HepG2 (cell line): ENCODE measurements around the gene SELENOM. TPM values are rescaled to one million over a fixed set of nuclear protein-coding genes. Genes with fewer than 3 reads are reported as not detected.

Experiments
- ARHGAP35 ChIP-seq: sonication (generic); formaldehyde crosslinking; IDR thresholded peaks from 2 replicates; pipeline ENCODE4 v1.9.0; 2022; ENCODE audit warnings: mild to moderate bottlenecking, inconsistent platforms, moderate library complexity, missing genetic modification reagents, borderline replicate concordance
- ATRX ChIP-seq: sonication (generic); formaldehyde crosslinking; IDR thresholded peaks from 2 replicates; pipeline ENCODE4 v1.4.0; 2020; ENCODE audit warnings: missing genetic modification reagents, borderline replicate concordance
- BHLHE40 ChIP-seq: IDR thresholded peaks from 2 replicates; pipeline ENCODE4 v1.6.1; 2011; ENCODE audit warnings: low read length, improper control_type of control experiment
- HMGA1 ChIP-seq: sonication (generic); formaldehyde crosslinking; conservative IDR thresholded peaks from 2 replicates; pipeline ENCODE4 v1.4.0; 2020; ENCODE audit warnings: missing genetic modification reagents
- KAT7 ChIP-seq: IDR thresholded peaks from 2 replicates; pipeline ENCODE4 v1.6.1; 2018; ENCODE audit warnings: borderline replicate concordance, missing compliant biosample characterization
- KDM1A ChIP-seq: IDR thresholded peaks from 2 replicates; pipeline ENCODE4 v1.6.1; 2016; ENCODE audit warnings: missing compliant biosample characterization
- MLLT10 ChIP-seq: sonication (generic); formaldehyde crosslinking; IDR thresholded peaks from 2 replicates; pipeline ENCODE4 v1.4.0; 2020; ENCODE audit warnings: missing genetic modification reagents
- MYC ChIP-seq: sonication (generic); formaldehyde crosslinking; IDR thresholded peaks from 2 replicates; pipeline ENCODE4 v1.9.0; 2021; ENCODE audit warnings: missing genetic modification reagents, borderline replicate concordance
- RAD51 ChIP-seq: fragments of 450-650 bp; IDR thresholded peaks from 2 replicates; pipeline ENCODE4 v1.6.1; 2016; ENCODE audit warnings: borderline replicate concordance
- SIX4 ChIP-seq: sonication (generic); formaldehyde crosslinking; IDR thresholded peaks from 2 replicates; pipeline ENCODE4 v1.4.0; 2020; ENCODE audit warnings: missing genetic modification reagents
- STAT5B ChIP-seq: sonication (generic); formaldehyde crosslinking; IDR thresholded peaks from 2 replicates; pipeline ENCODE4 v1.4.0; 2020; ENCODE audit warnings: missing genetic modification reagents
- YY1 ChIP-seq: IDR thresholded peaks from 2 replicates; pipeline ENCODE4 v1.6.1; 2011; ENCODE audit warnings: low read length, low read depth, moderate library complexity, mild to moderate bottlenecking; ENCODE audit not compliant: insufficient read depth, insufficient replicate concordance
- ZBTB38 ChIP-seq: sonication (generic); formaldehyde crosslinking; IDR thresholded peaks from 2 replicates; pipeline ENCODE4 v1.5.1; 2020; ENCODE audit warnings: mild to moderate bottlenecking, missing genetic modification reagents
- ZC3H13 ChIP-seq: sonication (generic); formaldehyde crosslinking; IDR thresholded peaks from 2 replicates; pipeline ENCODE4 v1.8.1; 2023; ENCODE audit warnings: mild to moderate bottlenecking, missing genetic modification reagents, moderate library complexity
- ZNF12 ChIP-seq: sonication (generic); formaldehyde crosslinking; IDR thresholded peaks from 2 replicates; pipeline ENCODE4 v1.5.0; 2020; ENCODE audit warnings: missing genetic modification reagents
- ZNF382 ChIP-seq: sonication (generic); formaldehyde crosslinking; IDR thresholded peaks from 2 replicates; pipeline ENCODE4 v1.5.0; 2020; ENCODE audit warnings: missing genetic modification reagents, mild to moderate bottlenecking, borderline replicate concordance
- ZSCAN21 ChIP-seq: sonication (generic); formaldehyde crosslinking; IDR thresholded peaks from 2 replicates; pipeline ENCODE4 v1.8.0; 2022; ENCODE audit warnings: mild to moderate bottlenecking, missing genetic modification reagents, moderate library complexity, borderline replicate concordance
- polyA plus RNA-seq, 8 experiments: library from polyadenylated mRNA; depleted of rRNA in 3 of 8; stranded (reverse) in 7 of 8; unstranded in 1 of 8; fragments of >200 nt; fragmentation: Illumina TruSeq in 4 of 8; extraction: Trizol in 4 of 8; gene quantifications; 2 replicates each; pipeline versions ENCODE4 v1.2.1 to v1.2.3, GENCODE V29; 2011 to 2016; ENCODE audit warnings: low read depth in 4 of 8, missing spikeins in 1 of 8, mixed read lengths in 1 of 8; ENCODE audit not compliant: insufficient read depth in 1 of 8
- total RNA-seq, 5 experiments: library from RNA; depleted of rRNA; stranded (reverse); fragments of >200 nt; fragmentation: Illumina TruSeq; extraction: Trizol; gene quantifications; 2 replicates each; pipeline ENCODE4 v1.2.3, GENCODE V29; 2016; ENCODE audit warnings: low read depth in 1 of 5
- TF ChIP-seq, protein P1 (sequence below): sonication (generic); formaldehyde crosslinking; conservative IDR thresholded peaks from 2 replicates; pipeline ENCODE4 v1.8.0; 2022; ENCODE audit warnings: mild to moderate bottlenecking, moderate library complexity, missing genetic modification reagents
- TF ChIP-seq, protein P2 (sequence below): sonication (generic); formaldehyde crosslinking; IDR thresholded peaks from 2 replicates; pipeline ENCODE4 v1.4.0; 2020; ENCODE audit warnings: low read depth, mild to moderate bottlenecking, missing genetic modification reagents
- TF ChIP-seq, protein P3 (sequence below): sonication (generic); formaldehyde crosslinking; IDR thresholded peaks from 2 replicates; pipeline ENCODE4 v1.4.0; 2020; ENCODE audit warnings: missing genetic modification reagents
- TF ChIP-seq, protein P4 (sequence below): IDR thresholded peaks from 2 replicates; pipeline ENCODE4 v1.6.1; 2018; ENCODE audit warnings: missing genetic modification reagents
- TF ChIP-seq, protein P5 (sequence below): sonication (generic); formaldehyde crosslinking; conservative IDR thresholded peaks from 2 replicates; pipeline ENCODE4 v1.4.0; 2020; ENCODE audit warnings: missing genetic modification reagents
- TF ChIP-seq, protein P6 (sequence below): sonication (generic); formaldehyde crosslinking; IDR thresholded peaks from 2 replicates; pipeline ENCODE4 v1.8.0; 2022; ENCODE audit warnings: mild to moderate bottlenecking, missing genetic modification reagents; ENCODE audit not compliant: insufficient replicate concordance

SELENOM gene
- total and polyA plus RNA-seq, 2 of the 13 experiments (the other 11 are each of a cell fraction or from before 2014, with no cell fraction given): 4.1 to 4.3 TPM

DNA sequence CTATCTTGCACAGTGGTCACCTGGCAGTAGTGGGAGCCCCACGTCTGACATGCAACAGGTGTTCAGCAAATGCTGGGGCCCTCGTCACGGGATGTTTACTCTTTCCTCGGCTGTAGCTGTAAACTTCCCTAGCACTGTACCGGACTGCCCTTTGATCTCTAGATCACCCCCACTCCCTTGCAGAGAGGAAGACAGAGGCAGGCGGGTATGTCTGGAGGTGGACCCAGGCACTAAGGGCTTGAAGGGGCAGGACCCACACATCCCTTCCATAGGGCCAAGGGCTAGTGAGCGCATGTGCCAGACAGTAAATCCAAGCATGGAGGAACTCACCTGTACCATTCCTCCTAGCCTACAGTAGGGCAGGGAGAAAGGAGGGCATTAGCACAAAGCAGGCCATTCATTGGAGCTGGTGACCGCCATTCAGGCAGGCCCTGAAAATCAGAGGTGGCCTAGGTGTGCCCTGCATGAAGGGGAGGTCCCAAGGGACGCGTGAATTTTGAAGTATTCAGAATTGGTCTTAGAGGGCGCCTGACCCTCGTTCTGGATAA, 28.2 kb downstream of the SELENOM start (continued):
- peak; percentile 60; the same call in 1 of the 2 replicates for TF ChIP-seq ZBTB38 (CRISPR knock-in tag)
- TF ChIP-seq, protein P1, sequence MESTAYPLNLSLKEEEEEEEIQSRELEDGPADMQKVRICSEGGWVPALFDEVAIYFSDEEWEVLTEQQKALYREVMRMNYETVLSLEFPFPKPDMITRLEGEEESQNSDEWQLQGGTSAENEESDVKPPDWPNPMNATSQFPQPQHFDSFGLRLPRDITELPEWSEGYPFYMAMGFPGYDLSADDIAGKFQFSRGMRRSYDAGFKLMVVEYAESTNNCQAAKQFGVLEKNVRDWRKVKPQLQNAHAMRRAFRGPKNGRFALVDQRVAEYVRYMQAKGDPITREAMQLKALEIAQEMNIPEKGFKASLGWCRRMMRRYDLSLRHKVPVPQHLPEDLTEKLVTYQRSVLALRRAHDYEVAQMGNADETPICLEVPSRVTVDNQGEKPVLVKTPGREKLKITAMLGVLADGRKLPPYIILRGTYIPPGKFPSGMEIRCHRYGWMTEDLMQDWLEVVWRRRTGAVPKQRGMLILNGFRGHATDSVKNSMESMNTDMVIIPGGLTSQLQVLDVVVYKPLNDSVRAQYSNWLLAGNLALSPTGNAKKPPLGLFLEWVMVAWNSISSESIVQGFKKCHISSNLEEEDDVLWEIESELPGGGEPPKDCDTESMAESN: no peak
- no peak; the same call in 1 of the 2 replicates for TF ChIP-seq ARHGAP35 (CRISPR knock-in tag)
- TF ChIP-seq ZC3H13 (CRISPR knock-in tag): no peak
- TF ChIP-seq ZNF12 (CRISPR knock-in tag): no peak
- no peak for TF ChIP-seq SIX4 (CRISPR knock-in tag)
- TF ChIP-seq ATRX (CRISPR knock-in tag): no peak
- TF ChIP-seq, protein P2, sequence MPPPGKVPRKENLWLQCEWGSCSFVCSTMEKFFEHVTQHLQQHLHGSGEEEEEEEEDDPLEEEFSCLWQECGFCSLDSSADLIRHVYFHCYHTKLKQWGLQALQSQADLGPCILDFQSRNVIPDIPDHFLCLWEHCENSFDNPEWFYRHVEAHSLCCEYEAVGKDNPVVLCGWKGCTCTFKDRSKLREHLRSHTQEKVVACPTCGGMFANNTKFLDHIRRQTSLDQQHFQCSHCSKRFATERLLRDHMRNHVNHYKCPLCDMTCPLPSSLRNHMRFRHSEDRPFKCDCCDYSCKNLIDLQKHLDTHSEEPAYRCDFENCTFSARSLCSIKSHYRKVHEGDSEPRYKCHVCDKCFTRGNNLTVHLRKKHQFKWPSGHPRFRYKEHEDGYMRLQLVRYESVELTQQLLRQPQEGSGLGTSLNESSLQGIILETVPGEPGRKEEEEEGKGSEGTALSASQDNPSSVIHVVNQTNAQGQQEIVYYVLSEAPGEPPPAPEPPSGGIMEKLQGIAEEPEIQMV (CRISPR knock-in tag): no peak
- TF ChIP-seq KDM1A (CRISPR knock-in tag): no peak
- no peak for TF ChIP-seq STAT5B
- no peak for TF ChIP-seq YY1
- TF ChIP-seq ZNF382 (CRISPR knock-in tag): no peak
- TF ChIP-seq BHLHE40: peak; percentile 70; the same call in 1 of the 2 replicates
- TF ChIP-seq, protein P3, sequence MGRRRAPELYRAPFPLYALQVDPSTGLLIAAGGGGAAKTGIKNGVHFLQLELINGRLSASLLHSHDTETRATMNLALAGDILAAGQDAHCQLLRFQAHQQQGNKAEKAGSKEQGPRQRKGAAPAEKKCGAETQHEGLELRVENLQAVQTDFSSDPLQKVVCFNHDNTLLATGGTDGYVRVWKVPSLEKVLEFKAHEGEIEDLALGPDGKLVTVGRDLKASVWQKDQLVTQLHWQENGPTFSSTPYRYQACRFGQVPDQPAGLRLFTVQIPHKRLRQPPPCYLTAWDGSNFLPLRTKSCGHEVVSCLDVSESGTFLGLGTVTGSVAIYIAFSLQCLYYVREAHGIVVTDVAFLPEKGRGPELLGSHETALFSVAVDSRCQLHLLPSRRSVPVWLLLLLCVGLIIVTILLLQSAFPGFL: no peak
- TF ChIP-seq KAT7 (CRISPR knock-in tag): no peak
- TF ChIP-seq, protein P4, sequence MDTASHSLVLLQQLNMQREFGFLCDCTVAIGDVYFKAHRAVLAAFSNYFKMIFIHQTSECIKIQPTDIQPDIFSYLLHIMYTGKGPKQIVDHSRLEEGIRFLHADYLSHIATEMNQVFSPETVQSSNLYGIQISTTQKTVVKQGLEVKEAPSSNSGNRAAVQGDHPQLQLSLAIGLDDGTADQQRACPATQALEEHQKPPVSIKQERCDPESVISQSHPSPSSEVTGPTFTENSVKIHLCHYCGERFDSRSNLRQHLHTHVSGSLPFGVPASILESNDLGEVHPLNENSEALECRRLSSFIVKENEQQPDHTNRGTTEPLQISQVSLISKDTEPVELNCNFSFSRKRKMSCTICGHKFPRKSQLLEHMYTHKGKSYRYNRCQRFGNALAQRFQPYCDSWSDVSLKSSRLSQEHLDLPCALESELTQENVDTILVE (CRISPR knock-in tag): no peak
- 0 out of 2 replicates have a peak, but pooled peaks have one; percentile 63 for TF ChIP-seq ZSCAN21 (CRISPR knock-in tag)
- TF ChIP-seq MLLT10: no peak
- TF ChIP-seq, protein P5, sequence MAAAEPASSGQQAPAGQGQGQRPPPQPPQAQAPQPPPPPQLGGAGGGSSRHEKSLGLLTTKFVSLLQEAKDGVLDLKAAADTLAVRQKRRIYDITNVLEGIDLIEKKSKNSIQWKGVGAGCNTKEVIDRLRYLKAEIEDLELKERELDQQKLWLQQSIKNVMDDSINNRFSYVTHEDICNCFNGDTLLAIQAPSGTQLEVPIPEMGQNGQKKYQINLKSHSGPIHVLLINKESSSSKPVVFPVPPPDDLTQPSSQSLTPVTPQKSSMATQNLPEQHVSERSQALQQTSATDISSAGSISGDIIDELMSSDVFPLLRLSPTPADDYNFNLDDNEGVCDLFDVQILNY (CRISPR knock-in tag): no peak
- TF ChIP-seq MYC: no peak; the same call in 1 of the 2 replicates
- TF ChIP-seq, protein P6, sequence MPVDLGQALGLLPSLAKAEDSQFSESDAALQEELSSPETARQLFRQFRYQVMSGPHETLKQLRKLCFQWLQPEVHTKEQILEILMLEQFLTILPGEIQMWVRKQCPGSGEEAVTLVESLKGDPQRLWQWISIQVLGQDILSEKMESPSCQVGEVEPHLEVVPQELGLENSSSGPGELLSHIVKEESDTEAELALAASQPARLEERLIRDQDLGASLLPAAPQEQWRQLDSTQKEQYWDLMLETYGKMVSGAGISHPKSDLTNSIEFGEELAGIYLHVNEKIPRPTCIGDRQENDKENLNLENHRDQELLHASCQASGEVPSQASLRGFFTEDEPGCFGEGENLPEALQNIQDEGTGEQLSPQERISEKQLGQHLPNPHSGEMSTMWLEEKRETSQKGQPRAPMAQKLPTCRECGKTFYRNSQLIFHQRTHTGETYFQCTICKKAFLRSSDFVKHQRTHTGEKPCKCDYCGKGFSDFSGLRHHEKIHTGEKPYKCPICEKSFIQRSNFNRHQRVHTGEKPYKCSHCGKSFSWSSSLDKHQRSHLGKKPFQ (CRISPR knock-in tag): peak; percentile 64
- TF ChIP-seq RAD51: no peak
- no peak for TF ChIP-seq HMGA1
